Chondrocyte (in vitro differentiated cells): Measurements from ENCODE around the gene OR10P1. TPM values are rescaled to one million over a fixed set of nuclear protein-coding genes. Genes with fewer than 3 reads are reported as not detected.

Experiments
- DNase-seq: peaks from one replicate; pipeline ENCODE4 v3.0.0; 2021; ENCODE audit warnings: mixed read lengths, low spot score
- H3K27ac Mint-ChIP-seq: one replicate; pipeline ENCODE4 v1.8.0; 2021; ENCODE audit warnings: mild to moderate bottlenecking, moderate library complexity, mixed read lengths; ENCODE audit not compliant: unreplicated experiment
- H3K27me3 Mint-ChIP-seq: 2 replicates; pipeline ENCODE4 v1.8.0; 2021; ENCODE audit warnings: low read depth, mixed read lengths
- H3K36me3 Mint-ChIP-seq: 2 replicates; pipeline ENCODE4 v1.8.0; 2021; ENCODE audit warnings: low read depth, mixed read lengths
- H3K4me1 Mint-ChIP-seq: 2 replicates; pipeline ENCODE4 v1.8.0; 2021; ENCODE audit warnings: low read depth, mild to moderate bottlenecking, mixed read lengths
- H3K4me3 Mint-ChIP-seq: one replicate; pipeline ENCODE4 v1.8.0; 2021; ENCODE audit warnings: mild to moderate bottlenecking, moderate library complexity, mixed read lengths; ENCODE audit not compliant: unreplicated experiment
- H3K9me3 Mint-ChIP-seq: 2 replicates; pipeline ENCODE4 v1.8.0; 2021; ENCODE audit warnings: low read depth, mixed read lengths
- CTCF ChIP-seq: fragments of 200-600 bp; sonication (generic); IDR thresholded peaks from 2 replicates; pipeline ENCODE4 v1.5.0; 2021; ENCODE audit warnings: antibody characterized with exemption, mild to moderate bottlenecking, moderate library complexity
- total RNA-seq: library from RNA; stranded (reverse); gene quantifications from 3 replicates; pipeline ENCODE4 v1.2.1, GENCODE V29; 2021

Gene OR10P1
- total RNA-seq, 1 donor from 2014 or later, result not detected

DNA sequence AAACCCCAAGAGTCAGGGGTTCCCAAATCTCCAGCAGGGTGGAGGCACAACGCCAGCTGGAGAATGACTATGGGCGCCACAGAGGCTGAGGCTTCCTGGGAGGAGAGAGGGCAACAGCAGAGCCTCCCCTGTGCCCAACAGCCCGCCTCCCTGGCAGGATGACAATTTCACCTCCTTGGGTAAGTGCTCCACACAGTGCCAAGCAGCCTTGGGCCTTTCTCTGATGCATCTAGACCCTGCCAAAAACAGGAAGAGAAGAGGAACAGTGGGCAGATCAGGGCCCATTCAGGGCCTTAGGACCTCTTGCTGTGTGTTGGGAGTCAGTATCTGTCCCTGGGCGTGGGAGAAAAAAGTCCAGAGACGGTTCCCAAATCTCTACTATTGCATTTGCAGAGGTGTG is 5.0 kb upstream of the OR10P1 start:
- peaks cover 54% of the 10 kb centered on the region for H3K27me3 Mint-ChIP-seq
- TF ChIP-seq CTCF, result no peak

GRCh38 chr12:55633151-55633550 is 3.5 kb upstream of the OR10P1 start:
- peaks cover 2% of the 10 kb centered on the region for H3K36me3 Mint-ChIP-seq
- H3K27me3 Mint-ChIP-seq, result peaks cover 61% of the 10 kb centered on the region
- no peaks in the 10 kb centered on the region for H3K9me3 Mint-ChIP-seq
- no peaks in the 10 kb centered on the region for H3K4me1 Mint-ChIP-seq
- no peak overlapping the region for H3K4me3 Mint-ChIP-seq
- DNase-seq, result no peak
- no peak overlapping the region for H3K27ac Mint-ChIP-seq
- TF ChIP-seq CTCF, result no peak

More for the DNA sequence above, 5.0 kb upstream of the OR10P1 start:
- no peaks in the 10 kb centered on the region for H3K9me3 Mint-ChIP-seq
- H3K36me3 Mint-ChIP-seq, result peaks cover 2% of the 10 kb centered on the region
- no peak for DNase-seq
- no peak overlapping the region for H3K4me3 Mint-ChIP-seq
- H3K27ac Mint-ChIP-seq, result no peak overlapping the region
- H3K4me1 Mint-ChIP-seq, result no peaks in the 10 kb centered on the region

DNA sequence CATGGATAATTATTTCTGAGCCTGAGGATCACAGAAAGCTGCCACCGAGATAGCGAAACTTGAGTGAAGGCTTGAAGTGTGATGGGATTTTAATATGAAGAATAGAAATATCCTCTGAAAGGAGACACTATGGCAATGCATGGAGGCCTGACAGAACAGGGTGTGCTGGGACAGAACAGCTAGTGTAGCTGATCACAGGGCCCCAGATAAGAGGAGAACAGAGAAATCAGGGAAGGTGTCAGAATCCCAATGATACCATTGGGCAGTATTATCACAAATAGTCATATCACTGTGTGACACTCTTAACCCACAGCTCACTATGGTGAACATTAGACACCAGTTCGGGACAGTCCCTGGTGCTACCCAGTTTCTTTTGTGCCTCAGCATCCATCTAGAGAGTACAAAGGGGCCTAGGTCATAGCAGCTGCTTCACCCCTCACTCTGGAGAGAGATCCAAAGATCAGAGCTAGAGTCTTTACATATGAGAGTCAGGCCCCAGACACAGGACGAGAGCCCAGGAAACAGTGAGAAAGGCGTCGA is 506 bp upstream of the OR10P1 start:
- peaks cover 2% of the 10 kb centered on the region for H3K36me3 Mint-ChIP-seq

GRCh38 chr12:55637467-55637866 is 775 bp downstream of the OR10P1 start:
- Mint-ChIP-seq H3K9me3 (no peaks in the 10 kb centered on the region), H3K4me1 (no peaks in the 10 kb centered on the region), H3K36me3 (peaks cover 2% of the 10 kb centered on the region), H3K4me3 (no peak overlapping the region), H3K27ac (no peak overlapping the region), H3K27me3 (peaks cover 51% of the 10 kb centered on the region)
- TF ChIP-seq CTCF, result no peak
- no peak for DNase-seq

More for the DNA sequence above, 506 bp upstream of the OR10P1 start:
- H3K27me3 Mint-ChIP-seq, result peaks cover 59% of the 10 kb centered on the region
- no peak overlapping the region for H3K27ac Mint-ChIP-seq
- H3K4me3 Mint-ChIP-seq, result no peak overlapping the region
- no peak for TF ChIP-seq CTCF
- no peaks in the 10 kb centered on the region for H3K9me3 Mint-ChIP-seq
- DNase-seq, result no peak
- H3K4me1 Mint-ChIP-seq, result no peaks in the 10 kb centered on the region

- Mint-ChIP-seq H3K4me3 (no peak overlapping the region), H3K36me3 (no peaks in the 10 kb centered on the region), H3K27me3 (peaks cover 40% of the 10 kb centered on the region), H3K4me1 (peaks cover 3% of the 10 kb centered on the region), H3K9me3 (peaks cover 4% of the 10 kb centered on the region), H3K27ac (no peak overlapping the region)
- no peak for DNase-seq
- TF ChIP-seq CTCF, result no peak
These were observed 4.9 kb downstream of the OR10P1 start for GRCh38 chr12:55641595-55641994.
